Measurements from ENCODE around the gene ZSCAN29. TPM values are rescaled to one million over a fixed set of nuclear protein-coding genes. Genes with fewer than 3 reads are reported as not detected.

The ZSCAN29 gene
- total RNA-seq, 1 donor from 2014 or later: 29.5 TPM

DNA sequence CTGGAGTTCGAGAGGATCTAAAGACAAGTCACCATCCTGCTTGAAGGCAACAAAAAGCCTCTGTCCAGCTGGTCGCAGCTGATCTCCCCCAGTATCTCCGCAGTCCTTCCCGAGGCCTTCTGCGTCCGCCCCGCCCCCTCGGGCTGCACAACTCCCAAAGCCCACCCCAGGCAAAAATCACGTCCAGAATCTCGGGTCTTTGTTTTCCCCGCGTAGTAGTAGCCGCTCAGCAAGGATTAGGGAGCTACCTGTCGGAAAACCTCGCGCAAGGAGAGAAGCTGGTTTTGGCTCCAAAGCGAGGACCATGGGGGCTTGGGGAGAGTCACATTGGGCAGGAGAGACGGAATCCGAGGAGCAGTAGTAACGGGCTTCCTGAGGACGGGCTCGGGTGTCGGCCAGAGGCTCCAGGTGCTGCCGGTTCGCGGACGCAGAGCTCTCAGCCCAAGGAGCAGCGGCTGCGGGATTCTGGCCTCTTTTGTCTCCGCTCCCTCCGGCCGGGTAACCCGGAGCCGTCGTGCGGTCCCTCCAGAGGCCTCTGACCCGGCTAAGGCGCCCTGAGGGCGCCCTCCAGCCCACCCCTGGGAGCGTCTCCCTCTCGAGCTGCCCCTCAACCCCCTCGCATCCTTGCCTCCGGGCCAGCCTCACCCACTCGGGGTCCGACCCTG, 401 bp downstream of the ZSCAN29 start:
- DNase-seq (ENCODE audit: low read depth): no peak
- TF ChIP-seq, protein P1, sequence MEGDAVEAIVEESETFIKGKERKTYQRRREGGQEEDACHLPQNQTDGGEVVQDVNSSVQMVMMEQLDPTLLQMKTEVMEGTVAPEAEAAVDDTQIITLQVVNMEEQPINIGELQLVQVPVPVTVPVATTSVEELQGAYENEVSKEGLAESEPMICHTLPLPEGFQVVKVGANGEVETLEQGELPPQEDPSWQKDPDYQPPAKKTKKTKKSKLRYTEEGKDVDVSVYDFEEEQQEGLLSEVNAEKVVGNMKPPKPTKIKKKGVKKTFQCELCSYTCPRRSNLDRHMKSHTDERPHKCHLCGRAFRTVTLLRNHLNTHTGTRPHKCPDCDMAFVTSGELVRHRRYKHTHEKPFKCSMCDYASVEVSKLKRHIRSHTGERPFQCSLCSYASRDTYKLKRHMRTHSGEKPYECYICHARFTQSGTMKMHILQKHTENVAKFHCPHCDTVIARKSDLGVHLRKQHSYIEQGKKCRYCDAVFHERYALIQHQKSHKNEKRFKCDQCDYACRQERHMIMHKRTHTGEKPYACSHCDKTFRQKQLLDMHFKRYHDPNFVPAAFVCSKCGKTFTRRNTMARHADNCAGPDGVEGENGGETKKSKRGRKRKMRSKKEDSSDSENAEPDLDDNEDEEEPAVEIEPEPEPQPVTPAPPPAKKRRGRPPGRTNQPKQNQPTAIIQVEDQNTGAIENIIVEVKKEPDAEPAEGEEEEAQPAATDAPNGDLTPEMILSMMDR (IDR thresholded peaks at IDR 0.05; ENCODE audit: insufficient read depth, low read length, poor library complexity, severe bottlenecking): no peak
- H3K4me3 ChIP-seq (ENCODE audit: low read depth, low read length): peak overlapping the region; percentile 74
- peaks cover 3% of the 10 kb centered on the region for H3K36me3 ChIP-seq (ENCODE audit: control insufficient read depth, insufficient read depth, low read length)
- no peaks in the 10 kb centered on the region for H3K27me3 ChIP-seq (ENCODE audit: control insufficient read depth, insufficient read depth, low read length)

DNA sequence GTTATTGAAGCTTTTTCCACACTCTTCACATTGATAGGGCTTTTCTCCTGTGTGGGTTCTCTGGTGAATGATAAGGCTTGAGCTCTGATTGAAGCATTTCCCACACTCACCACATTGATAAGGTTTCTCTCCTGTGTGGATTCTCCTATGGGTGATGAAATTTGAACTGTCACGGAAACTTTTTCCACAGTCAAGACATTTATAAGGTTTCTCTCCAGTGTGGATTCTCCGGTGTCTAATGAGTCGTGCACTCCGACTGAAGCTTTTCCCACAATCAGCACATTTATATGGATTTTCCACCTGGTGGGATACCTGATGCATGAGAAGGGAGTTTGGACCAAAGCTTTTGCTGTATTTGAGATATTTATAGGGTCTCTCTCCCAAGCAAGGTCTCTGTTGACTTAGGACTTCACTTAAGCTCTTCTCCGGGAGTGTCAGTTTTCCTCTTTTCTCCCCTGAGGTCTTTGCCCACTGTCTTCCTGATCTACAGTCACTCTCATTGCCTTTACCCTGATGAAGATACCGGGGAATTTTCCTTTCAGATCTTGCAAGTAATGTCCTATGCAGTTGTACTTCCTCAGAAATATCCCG, 9.4 kb downstream of the ZSCAN29 start:
- Histone ChIP-seq H3K36me3 (ENCODE audit: control insufficient read depth, insufficient read depth, low read length) (peaks cover 4% of the 10 kb centered on the region), H3K27me3 (ENCODE audit: control insufficient read depth, insufficient read depth, low read length) (no peaks in the 10 kb centered on the region), H3K4me3 (ENCODE audit: low read depth, low read length) (no peak overlapping the region)
- no peak for DNase-seq (ENCODE audit: low read depth)
- TF ChIP-seq, protein P1 (IDR thresholded peaks at IDR 0.05; ENCODE audit: insufficient read depth, low read length, poor library complexity, severe bottlenecking): no peak

DNA sequence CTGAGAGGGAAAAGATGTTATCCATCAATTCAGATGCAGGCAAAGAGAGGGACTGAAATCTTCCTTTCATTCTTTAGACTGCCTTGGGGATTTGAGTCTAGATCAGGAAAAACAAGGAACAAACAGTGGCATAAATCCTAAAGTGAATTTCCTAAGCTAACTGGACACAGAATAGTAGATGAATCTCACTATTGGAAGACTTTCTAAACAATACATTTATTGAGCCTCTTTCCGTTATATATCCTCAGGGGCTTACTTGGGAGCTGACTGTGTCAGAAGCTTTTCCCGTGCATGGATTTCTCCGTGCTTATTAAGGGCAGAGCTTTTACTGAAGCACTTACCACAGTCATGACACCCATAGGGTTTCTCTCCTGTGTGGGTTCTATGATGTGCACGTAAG, 10.0 kb downstream of the ZSCAN29 start:
- no peaks in the 10 kb centered on the region for H3K27me3 ChIP-seq (ENCODE audit: control insufficient read depth, insufficient read depth, low read length)
- no peak overlapping the region for H3K4me3 ChIP-seq (ENCODE audit: low read depth, low read length)
- H3K36me3 ChIP-seq (ENCODE audit: control insufficient read depth, insufficient read depth, low read length): peaks cover 4% of the 10 kb centered on the region
- TF ChIP-seq, protein P1 (IDR thresholded peaks at IDR 0.05; ENCODE audit: insufficient read depth, low read length, poor library complexity, severe bottlenecking): no peak
- DNase-seq (ENCODE audit: low read depth): no peak

DNA sequence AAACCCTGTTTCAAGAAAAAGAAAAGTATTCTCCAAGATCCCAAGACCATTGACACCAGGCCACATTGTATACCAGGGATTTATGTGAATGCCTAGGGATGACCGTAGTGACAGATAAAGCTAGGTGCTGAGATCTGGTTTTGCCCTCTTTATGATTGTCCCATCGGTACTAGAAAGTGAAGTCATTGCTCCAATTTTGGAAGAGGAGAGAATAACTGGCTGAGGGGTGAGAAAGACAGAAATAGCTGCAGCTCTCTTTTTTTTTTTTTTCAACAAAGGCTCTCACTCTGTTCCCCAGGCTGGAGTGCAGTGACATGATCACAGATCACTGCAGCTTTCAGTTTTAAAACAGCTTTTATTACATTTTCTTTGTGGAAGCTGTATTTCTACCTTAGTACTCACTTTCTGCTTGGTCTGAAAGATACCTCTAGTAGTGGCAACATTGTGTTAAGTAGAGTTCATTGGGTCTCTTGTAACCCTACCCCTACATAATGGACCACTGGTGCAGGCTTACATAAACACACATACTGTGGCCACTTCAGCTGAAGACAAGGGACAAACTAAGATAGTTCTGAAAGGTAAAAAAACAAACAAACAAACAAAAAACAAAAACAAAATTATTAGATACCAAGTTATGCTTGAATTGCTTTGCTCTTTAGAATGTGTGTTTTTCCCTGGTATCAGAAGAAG, 18.0 kb downstream of the ZSCAN29 start:
- no peaks in the 10 kb centered on the region for H3K36me3 ChIP-seq (ENCODE audit: control insufficient read depth, insufficient read depth, low read length)
- H3K27me3 ChIP-seq (ENCODE audit: control insufficient read depth, insufficient read depth, low read length): no peaks in the 10 kb centered on the region
- TF ChIP-seq, protein P1 (IDR thresholded peaks at IDR 0.05; ENCODE audit: insufficient read depth, low read length, poor library complexity, severe bottlenecking): no peak
- H3K4me3 ChIP-seq (ENCODE audit: low read depth, low read length): no peak overlapping the region
- DNase-seq (ENCODE audit: low read depth): no peak

DNA sequence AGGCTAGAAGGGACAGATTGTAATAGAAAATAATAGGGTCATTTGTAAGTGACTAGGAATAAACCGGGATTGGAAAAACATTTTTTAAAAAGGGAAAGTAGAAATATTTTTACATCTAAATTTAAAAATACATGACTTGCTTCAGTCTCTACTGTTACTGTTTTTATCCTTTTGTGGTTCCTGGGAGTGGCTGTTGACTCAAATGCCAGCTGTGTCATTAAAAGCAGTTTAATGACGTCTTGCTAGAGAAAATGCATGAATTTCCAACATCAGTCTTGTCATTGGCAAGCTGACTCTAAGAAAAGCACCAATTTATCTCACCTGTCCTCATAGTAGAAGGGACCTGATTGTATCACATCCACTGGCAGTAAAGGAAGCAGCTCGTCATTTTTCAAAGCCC, 23.7 kb downstream of the ZSCAN29 start:
- H3K4me3 ChIP-seq (ENCODE audit: low read depth, low read length): no peak overlapping the region
- DNase-seq (ENCODE audit: low read depth): no peak
- no peaks in the 10 kb centered on the region for H3K36me3 ChIP-seq (ENCODE audit: control insufficient read depth, insufficient read depth, low read length)
- TF ChIP-seq, protein P1 (IDR thresholded peaks at IDR 0.05; ENCODE audit: insufficient read depth, low read length, poor library complexity, severe bottlenecking): no peak
- H3K27me3 ChIP-seq (ENCODE audit: control insufficient read depth, insufficient read depth, low read length): no peaks in the 10 kb centered on the region

Measured in kidney epithelial cell (primary cell).